D721Med (cell line): Measurements from ENCODE around the gene SEMA4A.
"Not testable (repeated sequence)": the region's sequence is repeated elsewhere in the genome, so short reads cannot be mapped to it uniquely, and the experiment has no call there.

Source experiments
- DNase-seq: peaks from one replicate; pipeline ENCODE4 v3.0.0; 2011; ENCODE audit warnings: low spot score; ENCODE audit not compliant: insufficient read length
- FAIRE-seq: peaks from 2 replicates; lab custom pipeline; 2011; peaks lifted over from hg19 to GRCh38; lab: Jason Lieb, UNC
- TF ChIP-seq, protein P1 (sequence below): IDR thresholded peaks from 2 replicates; pipeline ENCODE4 v1.5.1; 2012; ENCODE audit warnings: mild to moderate bottlenecking, control low read depth; ENCODE audit not compliant: insufficient read depth; ENCODE audit errors: missing control alignments

The SEMA4A gene

DNA sequence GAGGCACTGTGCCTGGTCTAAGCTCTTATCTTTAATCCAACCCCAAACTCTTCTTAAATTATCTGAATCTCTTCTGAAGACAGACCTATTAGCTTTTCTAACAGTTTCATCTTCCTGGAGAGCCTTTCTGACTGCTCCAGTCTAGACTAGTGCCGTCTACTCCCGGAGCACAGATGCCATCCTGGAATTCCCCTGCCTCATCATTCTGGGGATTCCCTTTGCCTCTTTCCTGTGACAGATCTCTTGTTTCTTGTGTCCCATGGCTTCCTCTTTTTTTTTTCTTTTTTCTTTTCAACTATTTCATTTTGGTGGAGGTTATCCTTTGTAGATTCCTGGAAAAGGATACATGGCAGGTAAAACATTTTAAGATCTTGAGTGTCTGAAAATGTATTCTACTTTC lies 11.7 kb downstream of the SEMA4A start:
- TF ChIP-seq, protein P1, sequence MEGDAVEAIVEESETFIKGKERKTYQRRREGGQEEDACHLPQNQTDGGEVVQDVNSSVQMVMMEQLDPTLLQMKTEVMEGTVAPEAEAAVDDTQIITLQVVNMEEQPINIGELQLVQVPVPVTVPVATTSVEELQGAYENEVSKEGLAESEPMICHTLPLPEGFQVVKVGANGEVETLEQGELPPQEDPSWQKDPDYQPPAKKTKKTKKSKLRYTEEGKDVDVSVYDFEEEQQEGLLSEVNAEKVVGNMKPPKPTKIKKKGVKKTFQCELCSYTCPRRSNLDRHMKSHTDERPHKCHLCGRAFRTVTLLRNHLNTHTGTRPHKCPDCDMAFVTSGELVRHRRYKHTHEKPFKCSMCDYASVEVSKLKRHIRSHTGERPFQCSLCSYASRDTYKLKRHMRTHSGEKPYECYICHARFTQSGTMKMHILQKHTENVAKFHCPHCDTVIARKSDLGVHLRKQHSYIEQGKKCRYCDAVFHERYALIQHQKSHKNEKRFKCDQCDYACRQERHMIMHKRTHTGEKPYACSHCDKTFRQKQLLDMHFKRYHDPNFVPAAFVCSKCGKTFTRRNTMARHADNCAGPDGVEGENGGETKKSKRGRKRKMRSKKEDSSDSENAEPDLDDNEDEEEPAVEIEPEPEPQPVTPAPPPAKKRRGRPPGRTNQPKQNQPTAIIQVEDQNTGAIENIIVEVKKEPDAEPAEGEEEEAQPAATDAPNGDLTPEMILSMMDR: no peak
- DNase-seq (peak; percentile 3), FAIRE-seq (no peak)

DNA sequence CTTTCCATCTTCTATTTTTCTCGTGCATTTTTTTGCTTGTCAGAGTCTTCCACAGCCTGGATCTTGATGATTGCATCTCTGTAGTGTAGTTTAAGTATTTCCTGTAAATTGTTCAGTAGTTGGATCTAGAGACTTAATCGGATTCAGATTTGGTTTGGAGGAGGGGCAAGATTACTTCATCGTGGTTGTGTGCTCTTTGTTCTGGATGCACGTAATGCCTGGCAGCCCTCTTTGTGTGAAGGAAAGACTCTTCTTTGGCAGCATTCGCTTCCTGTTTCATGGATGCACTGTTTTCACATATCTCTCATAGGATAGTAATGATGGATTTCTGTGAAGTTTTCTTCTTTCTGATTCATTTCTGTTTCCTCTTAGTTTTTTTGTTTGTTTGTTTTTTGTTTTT lies 14.2 kb downstream of the SEMA4A start:
- FAIRE-seq: no peak
- peak; percentile 10 for DNase-seq
- TF ChIP-seq, protein P1: no peak

DNA sequence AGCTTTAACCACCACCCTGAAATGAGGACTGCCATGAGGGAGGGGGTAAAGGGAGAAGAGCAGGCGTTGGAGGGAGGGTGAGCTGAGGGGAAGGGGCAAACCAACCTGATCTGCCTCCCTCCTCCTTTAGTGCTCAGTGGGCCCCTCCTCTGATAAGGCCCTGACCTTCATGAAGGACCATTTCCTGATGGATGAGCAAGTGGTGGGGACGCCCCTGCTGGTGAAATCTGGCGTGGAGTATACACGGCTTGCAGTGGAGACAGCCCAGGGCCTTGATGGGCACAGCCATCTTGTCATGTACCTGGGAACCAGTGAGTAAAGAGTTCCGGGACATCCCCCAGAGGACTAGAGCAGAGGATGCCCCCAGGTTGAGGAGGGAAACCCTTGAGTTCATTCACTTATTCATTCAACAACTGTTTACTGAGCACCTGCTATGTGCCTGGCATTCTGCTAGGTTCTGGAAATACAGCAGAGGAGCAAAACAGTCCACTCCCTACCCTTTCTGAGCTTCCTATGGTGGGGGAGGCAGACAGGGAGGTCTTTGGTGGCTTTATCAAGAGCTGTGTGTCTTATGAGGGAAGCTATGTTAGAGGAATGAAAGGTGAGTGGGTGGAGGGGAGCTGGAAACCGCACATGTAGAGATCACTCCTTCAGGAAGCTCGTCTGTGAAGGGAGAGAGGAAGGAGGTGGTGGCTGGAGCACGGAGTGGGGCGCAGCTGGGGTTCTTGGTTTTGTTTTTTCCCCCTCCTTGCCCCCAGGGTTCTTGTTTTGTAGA lies 19.5 kb downstream of the SEMA4A start:
- TF ChIP-seq, protein P1: no peak
- DNase-seq: peak; percentile 15
- no peak for FAIRE-seq

DNA sequence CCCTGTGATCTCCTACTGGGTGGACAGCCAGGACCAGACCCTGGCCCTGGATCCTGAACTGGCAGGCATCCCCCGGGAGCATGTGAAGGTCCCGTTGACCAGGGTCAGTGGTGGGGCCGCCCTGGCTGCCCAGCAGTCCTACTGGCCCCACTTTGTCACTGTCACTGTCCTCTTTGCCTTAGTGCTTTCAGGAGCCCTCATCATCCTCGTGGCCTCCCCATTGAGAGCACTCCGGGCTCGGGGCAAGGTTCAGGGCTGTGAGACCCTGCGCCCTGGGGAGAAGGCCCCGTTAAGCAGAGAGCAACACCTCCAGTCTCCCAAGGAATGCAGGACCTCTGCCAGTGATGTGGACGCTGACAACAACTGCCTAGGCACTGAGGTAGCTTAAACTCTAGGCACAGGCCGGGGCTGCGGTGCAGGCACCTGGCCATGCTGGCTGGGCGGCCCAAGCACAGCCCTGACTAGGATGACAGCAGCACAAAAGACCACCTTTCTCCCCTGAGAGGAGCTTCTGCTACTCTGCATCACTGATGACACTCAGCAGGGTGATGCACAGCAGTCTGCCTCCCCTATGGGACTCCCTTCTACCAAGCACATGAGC lies 23.3 kb downstream of the SEMA4A start:
- FAIRE-seq: no peak
- DNase-seq: peak; percentile 15
- TF ChIP-seq, protein P1: no peak

DNA sequence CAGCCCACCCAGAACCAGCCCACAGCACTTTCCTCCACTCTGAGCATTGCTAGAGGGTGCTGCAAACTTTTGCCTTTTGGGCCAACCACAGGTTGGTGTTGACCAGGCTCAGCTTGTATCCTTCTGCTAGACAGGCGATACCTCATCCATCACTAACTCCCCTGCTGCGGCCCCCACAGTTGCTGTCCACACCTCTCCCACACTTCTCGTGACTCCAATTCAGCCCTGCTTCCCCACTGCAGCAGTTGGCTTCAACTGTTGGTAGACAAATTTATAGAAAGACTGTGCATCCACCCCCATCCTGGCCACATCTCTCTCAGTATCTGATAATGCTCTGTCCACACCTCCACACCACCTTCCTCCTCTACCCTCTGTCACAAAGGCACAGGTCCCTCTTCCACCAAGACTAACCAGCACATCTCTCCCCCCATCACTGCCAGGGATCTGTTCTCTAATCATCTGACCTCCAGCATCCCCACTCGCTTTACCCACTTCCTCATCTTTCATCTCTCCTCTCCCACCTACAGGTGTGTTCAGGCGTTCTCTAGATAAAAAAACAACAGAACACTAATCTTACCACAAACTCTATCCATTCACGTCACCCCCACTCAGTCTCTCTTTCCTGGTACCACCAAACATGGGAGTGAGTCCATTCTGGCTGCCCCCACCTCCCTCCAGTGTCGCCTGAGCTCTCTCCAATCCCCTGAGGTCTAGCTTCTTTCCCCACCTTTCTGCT lies 24.7 kb downstream of the SEMA4A start:
- no peak for DNase-seq
- TF ChIP-seq, protein P1: no peak
- no peak for FAIRE-seq

DNA sequence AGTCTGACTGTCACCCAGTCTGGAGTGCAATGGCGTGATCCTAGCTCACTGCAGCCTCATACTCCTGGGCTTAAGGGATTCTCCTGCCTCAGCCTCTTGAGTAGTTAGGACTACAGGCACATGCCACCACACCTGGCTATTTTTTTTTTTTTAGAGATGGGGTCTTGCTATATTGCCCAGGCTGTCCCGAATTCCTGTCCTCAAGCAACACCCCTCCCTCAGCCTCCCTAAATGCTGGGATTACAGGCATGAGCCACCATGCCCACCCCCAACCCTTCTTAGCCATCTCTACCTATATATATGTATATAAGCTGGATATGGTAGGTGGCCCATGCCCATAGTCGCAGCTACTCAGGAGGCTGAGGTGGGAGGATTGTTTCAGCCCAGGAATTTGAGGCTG lies 27.1 kb downstream of the SEMA4A start:
- TF ChIP-seq, protein P1: no peak
- DNase-seq (no peak), FAIRE-seq (no peak)

DNA sequence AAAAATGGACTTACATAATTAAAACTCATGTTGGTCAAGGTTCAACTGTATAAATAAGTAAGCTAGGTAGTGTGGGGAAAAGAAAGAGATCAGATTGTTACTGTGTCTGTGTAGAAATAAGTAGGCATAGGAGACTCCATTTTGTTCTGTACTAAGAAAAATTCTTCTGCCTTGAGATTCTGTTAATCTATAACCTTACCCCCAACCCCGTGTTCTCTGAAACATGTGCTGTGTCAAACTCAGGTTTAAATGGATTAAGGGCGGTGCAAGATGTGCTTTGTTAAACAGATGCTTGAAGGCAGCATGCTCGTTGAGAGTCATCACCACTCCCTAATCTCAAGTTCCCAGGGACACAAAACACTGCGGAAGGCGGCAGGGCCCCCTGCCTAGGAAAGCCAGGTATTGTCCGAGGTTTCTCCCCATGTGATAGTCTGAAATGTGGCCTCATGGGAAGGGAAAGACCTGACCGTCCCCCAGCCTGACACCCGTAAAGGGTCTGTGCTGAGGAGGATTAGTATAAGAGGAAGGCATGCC lies 28.1 kb downstream of the SEMA4A start:
- not testable (repeated sequence) for FAIRE-seq, DNase-seq

DNA sequence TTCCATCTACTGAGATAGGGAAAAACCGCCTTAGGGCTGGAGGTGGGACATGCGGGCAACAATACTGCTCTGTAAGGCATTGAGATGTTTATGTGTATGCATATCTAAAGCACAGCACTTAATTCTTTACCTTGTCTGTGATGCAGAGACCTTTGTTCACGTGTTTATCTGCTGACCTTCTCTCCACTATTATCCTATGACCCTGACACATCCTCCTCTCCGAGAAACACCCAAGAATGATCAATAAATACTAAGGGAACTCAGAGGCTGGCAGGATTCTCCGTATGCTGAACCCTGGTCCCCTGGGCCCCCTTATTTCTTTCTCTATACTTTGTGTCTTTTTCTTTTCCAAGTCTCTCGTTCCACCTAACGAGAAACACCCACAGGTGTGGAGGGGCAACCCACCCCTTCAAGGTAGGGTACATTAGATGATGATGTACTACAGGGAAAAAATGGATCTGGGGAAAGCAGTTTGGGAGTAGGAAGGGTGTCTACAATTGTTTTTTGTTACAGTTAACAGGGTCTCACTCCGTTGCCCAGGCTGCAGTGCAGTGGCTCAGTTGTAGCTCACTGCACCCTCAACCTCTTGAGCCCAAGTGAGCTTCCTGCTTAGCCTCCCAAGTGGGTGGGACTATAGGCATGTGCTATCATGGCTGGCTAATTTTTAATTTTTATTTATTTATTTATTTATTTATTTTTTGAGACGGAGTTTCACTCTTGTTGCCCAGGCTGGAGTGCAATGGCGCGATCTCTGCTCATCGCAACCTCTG lies 28.8 kb downstream of the SEMA4A start:
- DNase-seq, FAIRE-seq: not testable (repeated sequence)

DNA sequence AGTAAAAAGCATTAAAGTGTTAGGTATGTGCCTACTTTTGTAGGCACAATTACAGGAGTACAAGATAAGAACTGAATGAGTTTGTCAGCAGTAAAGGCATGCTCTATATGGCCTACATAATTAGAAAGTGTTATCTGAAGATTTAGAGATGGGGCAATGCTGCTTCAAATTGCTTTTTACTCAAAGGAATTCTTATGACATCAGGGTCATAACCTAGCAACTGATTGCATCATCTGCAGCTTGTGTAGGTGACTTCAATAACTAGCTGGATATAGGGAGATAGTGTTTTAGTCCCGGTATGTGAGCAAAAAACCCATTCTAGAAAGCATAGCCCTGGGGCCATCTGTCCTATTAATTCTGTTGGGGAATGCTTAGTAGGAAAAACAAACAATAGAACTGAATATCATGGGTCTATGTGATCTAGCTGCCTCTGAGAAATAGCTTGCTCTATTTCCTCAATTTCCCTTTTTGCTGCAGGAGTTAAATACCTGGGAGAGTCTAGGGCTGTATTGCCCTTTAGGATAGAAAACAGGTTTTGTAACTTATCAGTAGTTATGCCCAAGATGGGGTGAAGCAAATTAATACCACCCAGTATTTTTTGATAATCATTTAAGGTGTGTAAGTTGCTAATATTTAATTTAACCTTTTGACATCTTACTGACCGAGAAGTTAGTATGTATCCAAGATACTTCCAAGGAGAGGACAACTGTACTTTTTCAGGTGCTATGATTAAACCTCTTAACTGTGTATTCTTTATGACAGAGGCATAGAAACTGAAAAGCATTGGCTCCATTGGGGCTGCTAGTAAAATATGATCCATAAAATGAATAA lies 33.2 kb downstream of the SEMA4A start:
- not testable (repeated sequence) for FAIRE-seq, DNase-seq
